CD4-positive, alpha-beta T cell treated with Interferon gamma for 1 hour (primary cell): ENCODE data around the gene CR1.
"Not testable (repeated sequence)": the region's sequence is repeated elsewhere in the genome, so short reads cannot be mapped to it uniquely, and the experiment has no call there.

Experiments
- DNase-seq: peaks from one replicate; pipeline ENCODE4 v3.0.0-alpha.2; 2020

The CR1 gene

GRCh38 chr1:207495801-207496792 lies at the start of gene CR1:
Gene CR1, plus strand, starts transcription at chr1:207496157. Its CDS starts 111 bp downstream, at chr1:207496268.
- peak; percentile 51 for DNase-seq

GRCh38 chr1:207453710-207454045 lies 42.3 kb upstream of the CR1 start:
- DNase-seq: no peak

GRCh38 chr1:207454046-207454964 lies 41.7 kb upstream of the CR1 start, which contains the start of gene CR2:
Gene CR2, plus strand, starts transcription at chr1:207454328. Its CDS starts 91 bp downstream, at chr1:207454419.
- peak; percentile 74 for DNase-seq

GRCh38 chr1:207455183-207455754 lies 40.7 kb upstream of the CR1 start:
- DNase-seq: no peak

- DNase-seq: no peak
These were observed 37.5 kb upstream of the CR1 start for GRCh38 chr1:207458414-207458813.

- DNase-seq: peak; percentile 35
These were observed 36.9 kb upstream of the CR1 start for GRCh38 chr1:207459008-207459407.

- DNase-seq: no peak
These were observed 34.3 kb upstream of the CR1 start for GRCh38 chr1:207461649-207462048.

GRCh38 chr1:207462535-207462934 lies 33.4 kb upstream of the CR1 start:
- no peak for DNase-seq

GRCh38 chr1:207463021-207463420 lies 32.9 kb upstream of the CR1 start:
- no peak for DNase-seq

- no peak for DNase-seq
These were observed 32.4 kb upstream of the CR1 start for GRCh38 chr1:207463571-207463970.

- peak; percentile 20 for DNase-seq
These were observed 25.0 kb upstream of the CR1 start for GRCh38 chr1:207470927-207471326.

- DNase-seq: no peak
These were observed 21.7 kb upstream of the CR1 start for GRCh38 chr1:207474210-207474609.

- DNase-seq: no peak
These were observed 9.8 kb upstream of the CR1 start for GRCh38 chr1:207486198-207486597.

- DNase-seq: no peak
These were observed 8.3 kb upstream of the CR1 start for GRCh38 chr1:207487636-207488035.

- no peak for DNase-seq
These were observed 2.7 kb upstream of the CR1 start for GRCh38 chr1:207493212-207493611.

- no peak for DNase-seq
These were observed 1.8 kb upstream of the CR1 start for GRCh38 chr1:207494171-207494570.

- not testable (repeated sequence) for DNase-seq
These were observed 676 bp upstream of the CR1 start for GRCh38 chr1:207495281-207495680.

GRCh38 chr1:207497941-207498340 lies 2.0 kb downstream of the CR1 start:
- no peak for DNase-seq

GRCh38 chr1:207499573-207499972 lies 3.6 kb downstream of the CR1 start:
- DNase-seq: peak; percentile 69

- DNase-seq: no peak
These were observed 4.3 kb downstream of the CR1 start for GRCh38 chr1:207500306-207500705.

GRCh38 chr1:207501071-207501470 lies 5.1 kb downstream of the CR1 start:
- no peak for DNase-seq

GRCh38 chr1:207502726-207503125 lies 6.8 kb downstream of the CR1 start:
- no peak for DNase-seq

- DNase-seq: no peak
These were observed 8.0 kb downstream of the CR1 start for GRCh38 chr1:207503950-207504349.
